Measurements from ENCODE around the gene SLA2.
"Not testable (repeated sequence)": the region's sequence is repeated elsewhere in the genome, so short reads cannot be mapped to it uniquely, and the experiment has no call there.

The SLA2 gene

GRCh38 chr20:36641506-36641843 lies 4.5 kb downstream of the SLA2 start:
- no peaks in the 10 kb centered on the region for H3K9me2 ChIP-seq (ENCODE audit: low read depth, low read length)
- no peak overlapping the region for H3K27ac ChIP-seq (ENCODE audit: low read depth, low read length, poor library complexity, severe bottlenecking)
- H3K36me3 ChIP-seq (ENCODE audit: insufficient read depth, low read length): no peaks in the 10 kb centered on the region
- H3F3A ChIP-seq (ENCODE audit: insufficient read depth, low read length): no peaks in the 10 kb centered on the region
- no peaks in the 10 kb centered on the region for H3K4me1 ChIP-seq (ENCODE audit: insufficient read depth, low read length, severe bottlenecking)
- H4K20me1 ChIP-seq (ENCODE audit: insufficient read depth, low read length): no peaks in the 10 kb centered on the region
- no peaks in the 10 kb centered on the region for H3K27me3 ChIP-seq (ENCODE audit: insufficient read depth, low read length)
- no peak overlapping the region for H3K4me3 ChIP-seq (ENCODE audit: low read depth, low read length, poor library complexity, severe bottlenecking)
- H3K4me2 ChIP-seq (ENCODE audit: low read length): no peak overlapping the region
- TF ChIP-seq EZH2 (IDR thresholded peaks at IDR 0.05; ENCODE audit: borderline replicate concordance, low read length) (no peak), CTCF (IDR thresholded peaks at IDR 0.05; ENCODE audit: low read length) (no peak)
- H3K9me3 ChIP-seq (ENCODE audit: low read length): no peaks in the 10 kb centered on the region
- no peaks in the 10 kb centered on the region for H3K79me2 ChIP-seq (ENCODE audit: insufficient read depth, low read length)
- no peak overlapping the region for H3K9ac ChIP-seq (ENCODE audit: low read length)
- H2AFZ ChIP-seq (ENCODE audit: low read length): no peak overlapping the region

GRCh38 chr20:36638876-36639400 lies 7.1 kb downstream of the SLA2 start:
- H3K27me3 ChIP-seq (ENCODE audit: insufficient read depth, low read length); H3F3A ChIP-seq (ENCODE audit: insufficient read depth, low read length); H3K4me2 ChIP-seq (ENCODE audit: low read length); H3K9me3 ChIP-seq (ENCODE audit: low read length); H4K20me1 ChIP-seq (ENCODE audit: insufficient read depth, low read length); H3K4me3 ChIP-seq (ENCODE audit: low read depth, low read length, poor library complexity, severe bottlenecking); H3K4me1 ChIP-seq (ENCODE audit: insufficient read depth, low read length, severe bottlenecking); H2AFZ ChIP-seq (ENCODE audit: low read length); H3K9ac ChIP-seq (ENCODE audit: low read length); H3K27ac ChIP-seq (ENCODE audit: low read depth, low read length, poor library complexity, severe bottlenecking); H3K36me3 ChIP-seq (ENCODE audit: insufficient read depth, low read length); H3K9me2 ChIP-seq (ENCODE audit: low read depth, low read length); H3K79me2 ChIP-seq (ENCODE audit: insufficient read depth, low read length): not testable (repeated sequence)

GRCh38 chr20:36634342-36634741 lies 11.7 kb downstream of the SLA2 start:
- Histone ChIP-seq H3K4me2 (ENCODE audit: low read length) (no peak overlapping the region), H2AFZ (ENCODE audit: low read length) (no peak overlapping the region), H3K4me1 (ENCODE audit: insufficient read depth, low read length, severe bottlenecking) (peaks cover 10% of the 10 kb centered on the region), H3K36me3 (ENCODE audit: insufficient read depth, low read length) (no peaks in the 10 kb centered on the region), H3K27me3 (ENCODE audit: insufficient read depth, low read length) (no peaks in the 10 kb centered on the region), H3K9ac (ENCODE audit: low read length) (no peak overlapping the region), H3K9me2 (ENCODE audit: low read depth, low read length) (no peaks in the 10 kb centered on the region), H3K27ac (ENCODE audit: low read depth, low read length, poor library complexity, severe bottlenecking) (no peak overlapping the region), H4K20me1 (ENCODE audit: insufficient read depth, low read length) (no peaks in the 10 kb centered on the region), H3F3A (ENCODE audit: insufficient read depth, low read length) (no peaks in the 10 kb centered on the region), H3K79me2 (ENCODE audit: insufficient read depth, low read length) (no peaks in the 10 kb centered on the region), H3K9me3 (ENCODE audit: low read length) (no peaks in the 10 kb centered on the region), H3K4me3 (ENCODE audit: low read depth, low read length, poor library complexity, severe bottlenecking) (no peak overlapping the region)
- TF ChIP-seq EZH2 (IDR thresholded peaks at IDR 0.05; ENCODE audit: borderline replicate concordance, low read length) (no peak), CTCF (IDR thresholded peaks at IDR 0.05; ENCODE audit: low read length) (no peak)

- Histone ChIP-seq H3F3A (ENCODE audit: insufficient read depth, low read length) (no peaks in the 10 kb centered on the region), H3K4me1 (ENCODE audit: insufficient read depth, low read length, severe bottlenecking) (peaks cover 11% of the 10 kb centered on the region), H3K4me3 (ENCODE audit: low read depth, low read length, poor library complexity, severe bottlenecking) (no peak overlapping the region), H3K9me2 (ENCODE audit: low read depth, low read length) (no peaks in the 10 kb centered on the region), H3K27ac (ENCODE audit: low read depth, low read length, poor library complexity, severe bottlenecking) (no peak overlapping the region), H3K27me3 (ENCODE audit: insufficient read depth, low read length) (no peaks in the 10 kb centered on the region), H4K20me1 (ENCODE audit: insufficient read depth, low read length) (no peaks in the 10 kb centered on the region), H3K9ac (ENCODE audit: low read length) (no peak overlapping the region), H2AFZ (ENCODE audit: low read length) (no peak overlapping the region), H3K79me2 (ENCODE audit: insufficient read depth, low read length) (no peaks in the 10 kb centered on the region), H3K9me3 (ENCODE audit: low read length) (no peaks in the 10 kb centered on the region), H3K36me3 (ENCODE audit: insufficient read depth, low read length) (no peaks in the 10 kb centered on the region), H3K4me2 (ENCODE audit: low read length) (no peak overlapping the region)
- no peak for TF ChIP-seq EZH2 (IDR thresholded peaks at IDR 0.05; ENCODE audit: borderline replicate concordance, low read length)
- TF ChIP-seq CTCF (IDR thresholded peaks at IDR 0.05; ENCODE audit: low read length): no peak
These were observed 12.7 kb downstream of the SLA2 start for GRCh38 chr20:36633285-36633772.

All from OCI-LY1 (cell line).